Transverse colon (tissue), 4 donors: ENCODE measurements around the gene MED9. TPM values are rescaled to one million over a fixed set of nuclear protein-coding genes. Genes with fewer than 3 reads are reported as not detected.

Source experiments
- DNase-seq: peaks from one replicate; pipeline ENCODE4 v3.0.0-alpha.2; 2019
- H3K27ac ChIP-seq, 4 donors: fragments of 200-600 bp; sonication (generic); 2 replicates each; pipeline ENCODE4 v1.5.1; 2016 to 2018; ENCODE audit warnings: inconsistent platforms in 4 of 4
- H3K27me3 ChIP-seq: fragments of 200-600 bp; sonication (generic); 2 replicates; pipeline ENCODE4 v1.5.1; 2017; ENCODE audit warnings: inconsistent platforms
- H3K36me3 ChIP-seq, 4 donors: fragments of 200-600 bp; sonication (generic); 2 replicates each; pipeline ENCODE4 v1.5.1; 2017 to 2019; ENCODE audit warnings: inconsistent platforms in 4 of 4
- H3K4me1 ChIP-seq, 4 donors: fragments of 200-600 bp; sonication (generic); 2 replicates each; pipeline ENCODE4 v1.5.1; 2017 to 2020; ENCODE audit warnings: inconsistent platforms in 4 of 4
- H3K4me3 ChIP-seq, 4 donors: fragments of 200-600 bp; sonication (generic); 1 replicate in 1 of 4; 2 replicates in 3 of 4; pipeline versions ENCODE4 v1.5.1 to v1.6.1; 2017 to 2019; ENCODE audit warnings: inconsistent platforms in 4 of 4
- H3K9me3 ChIP-seq, 2 donors: fragments of 200-600 bp; sonication (generic); 2 replicates each; pipeline ENCODE4 v1.5.1; 2017 to 2019; ENCODE audit warnings: inconsistent platforms in 2 of 2
- CTCF ChIP-seq, 5 experiments: fragments of 200-600 bp in 3 of 5; fragments of 450-650 bp in 2 of 5; sonication (generic) in 3 of 5; IDR thresholded peaks; 1 replicate in 2 of 5; 2 replicates in 3 of 5; pipeline ENCODE4 v1.5.1; 2016 to 2017; ENCODE audit warnings: antibody characterized with exemption in 5 of 5, inconsistent platforms in 3 of 5, mild to moderate bottlenecking in 2 of 5, moderate library complexity in 1 of 5
- EP300 ChIP-seq: sonication (generic); formaldehyde crosslinking; IDR thresholded peaks from one replicate; pipeline ENCODE4 v1.6.1; 2017; ENCODE audit warnings: antibody characterized with exemption, low read depth
- POLR2A ChIP-seq: fragments of 450-650 bp; IDR thresholded peaks from one replicate; pipeline ENCODE4 v1.6.1; 2016; ENCODE audit warnings: antibody characterized with exemption, mild to moderate bottlenecking, moderate library complexity
- POLR2AphosphoS5 ChIP-seq, 3 donors: sonication (generic); formaldehyde crosslinking; IDR thresholded peaks; one replicate each; pipeline ENCODE4 v1.6.1; 2016; ENCODE audit warnings: antibody characterized with exemption in 3 of 3
- WGBS, 2 donors: methylation state at CpG; one replicate each; pipeline ENCODE4 v1.1.5; 2018; ENCODE audit warnings: low coverage in 1 of 2; 5-methylcytosine and 5-hydroxymethylcytosine counted together
- in situ Hi-C, 4 donors: fragments of 200-750 bp; cut with MboI; loops; one replicate each; pipeline versions ENCODE4 v1.15.0 to v1.15.1; 2017; ENCODE audit warnings: low sequenced_read_pairs in 3 of 4, low pct_ligation_motif_present in 1 of 4, low pct_unique_long_range_greater_than_20kb in 1 of 4
- intact Hi-C: fragments of 100-400 bp; cut with DNase I; formaldehyde crosslinking; loops from one replicate; pipeline ENCODE4 v1.15.1; 2023; ENCODE audit warnings: low total_unique reads
- total RNA-seq, 4 donors: library from RNA; depleted of rRNA; stranded (reverse); fragments of >200 nt; gene quantifications; one replicate each; pipeline ENCODE4 v1.1.0, GENCODE V29; 2016

The MED9 gene
- total RNA-seq, 4 donors from 2014 or later, result 15.0 to 90.0 (median 25.2) TPM

- Histone ChIP-seq H3K27ac (no peak overlapping the region), H3K36me3 (no peaks in the 10 kb centered on the region), H3K27me3 (no peaks in the 10 kb centered on the region), H3K4me3 (no peak overlapping the region), H3K4me1 (peaks cover 0 to 4% (median under 1%) of the 10 kb centered on the region in 4 donors), H3K9me3 (no peaks in the 10 kb centered on the region)
- intact Hi-C loops, result no loop called here
- DNase-seq, result peak; percentile 73
- in situ Hi-C loops, result no loop called here
- TF ChIP-seq EP300 (no peak), POLR2A (no peak), POLR2AphosphoS5 (IDR thresholded peaks at IDR 0.05) (no peak), CTCF (IDR thresholded peaks at IDR 0.05) (peak; percentile 42 to 75 (median 66))
- 76 to 78% methylated on average over 9 to 11 of the region's 11 CpGs for WGBS, 2 donors
Measured at GRCh38 chr17:17440010-17440843, 36.6 kb upstream of the MED9 start.

- DNase-seq, result no peak
- Histone ChIP-seq H3K27me3 (no peaks in the 10 kb centered on the region), H3K9me3 (no peaks in the 10 kb centered on the region), H3K4me3 (no peak overlapping the region), H3K36me3 (no peaks in the 10 kb centered on the region), H3K4me1 (peaks cover 0 to 11% (median 2%) of the 10 kb centered on the region in 4 donors), H3K27ac (peak overlapping the region in 1 of 4 donors; percentile 38)
- WGBS, 2 donors, result 85 to 95% methylated on average over 11 of the region's 11 CpGs
- intact Hi-C loops (no loop called here), in situ Hi-C loops (no loop called here)
- TF ChIP-seq POLR2A, result no peak
- no peak for TF ChIP-seq CTCF (IDR thresholded peaks at IDR 0.05)
- TF ChIP-seq EP300, result no peak
- no peak for TF ChIP-seq POLR2AphosphoS5 (IDR thresholded peaks at IDR 0.05)
Measured at GRCh38 chr17:17440938-17441675, 35.7 kb upstream of the MED9 start.

DNA sequence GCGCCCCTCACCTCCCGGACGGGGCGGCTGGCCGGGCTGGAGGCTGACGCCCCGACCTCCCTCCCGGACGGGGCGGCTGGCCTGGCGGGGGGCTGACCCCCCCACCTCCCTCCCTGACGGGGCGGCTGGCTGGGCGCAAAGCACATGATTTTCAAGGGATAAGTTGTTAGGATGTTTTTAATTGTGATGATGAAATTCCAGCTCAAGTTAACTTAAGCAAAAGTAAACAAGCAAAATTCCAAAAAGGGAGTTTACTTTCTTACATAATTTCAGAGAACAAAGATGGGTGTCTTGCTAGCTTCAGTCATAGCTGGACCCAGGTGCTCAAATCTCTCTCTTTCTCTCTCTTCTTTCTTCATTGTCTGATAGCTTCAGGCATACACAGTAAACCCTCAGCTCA, 33.6 kb upstream of the MED9 start:
- no peak for DNase-seq
- intact Hi-C loops, result no loop called here
- Histone ChIP-seq H3K36me3 (no peaks in the 10 kb centered on the region), H3K4me3 (no peak overlapping the region), H3K27ac (no peak overlapping the region), H3K4me1 (peaks cover 0 to 11% (median 5%) of the 10 kb centered on the region in 4 donors), H3K9me3 (no peaks in the 10 kb centered on the region), H3K27me3 (no peaks in the 10 kb centered on the region)
- TF ChIP-seq POLR2AphosphoS5 (IDR thresholded peaks at IDR 0.05) (no peak), POLR2A (no peak), CTCF (IDR thresholded peaks at IDR 0.05) (no peak), EP300 (no peak)
- 81% methylated on average over 9 of the region's 14 CpGs; no CpG with 5 or more reads in 1 of the 2 donors for WGBS, 2 donors
- in situ Hi-C loops, result no loop called here

DNA sequence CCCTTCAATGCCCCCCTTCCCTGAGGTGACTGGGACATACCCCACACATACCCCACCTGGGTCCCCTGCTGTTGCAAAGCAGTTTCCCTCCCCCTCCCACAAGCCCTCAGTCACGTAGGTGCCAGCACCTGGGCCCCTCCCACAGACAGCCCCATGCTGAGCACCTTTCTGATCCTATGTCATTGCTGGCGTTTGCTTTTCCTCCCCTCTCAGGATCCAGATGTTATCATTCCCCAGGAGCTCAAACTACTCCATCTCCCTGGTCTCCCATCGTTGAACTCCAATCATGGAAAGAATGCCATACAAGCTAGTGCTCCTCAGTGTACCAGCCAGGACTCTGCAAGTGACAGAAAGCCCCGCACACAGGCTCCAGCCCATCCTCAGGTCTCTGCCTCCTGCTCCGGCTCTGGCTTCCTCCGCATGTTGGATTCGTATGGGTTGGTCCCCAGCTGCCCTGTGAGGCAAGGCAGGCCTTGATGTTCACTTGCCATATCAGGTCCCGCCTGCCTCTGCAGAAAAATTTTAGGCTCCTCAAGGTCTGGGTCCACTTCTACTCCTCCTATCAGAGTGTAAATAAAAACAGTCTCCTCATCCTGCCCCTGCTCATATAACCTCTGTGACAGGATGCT, 31.4 kb upstream of the MED9 start:
- no peak for DNase-seq
- WGBS, 2 donors, result 60 to 66% methylated on average over 1 to 8 of the region's 8 CpGs
- in situ Hi-C loops (no loop called here), intact Hi-C loops (no loop called here)
- Histone ChIP-seq H3K27me3 (no peaks in the 10 kb centered on the region), H3K4me3 (no peak overlapping the region), H3K4me1 (peaks cover 0 to 11% (median 5%) of the 10 kb centered on the region in 4 donors), H3K9me3 (no peaks in the 10 kb centered on the region), H3K27ac (peak overlapping the region in 3 of 4 donors; percentile 9 to 43 (median 12)), H3K36me3 (no peaks in the 10 kb centered on the region)
- TF ChIP-seq CTCF (IDR thresholded peaks at IDR 0.05) (no peak), POLR2A (no peak), EP300 (no peak), POLR2AphosphoS5 (IDR thresholded peaks at IDR 0.05) (no peak)
